K562 (cell line): Measurements from ENCODE around the gene GAB2. TPM values are rescaled to one million over a fixed set of nuclear protein-coding genes. Genes with fewer than 3 reads are reported as not detected.
A peak's percentile ranks its signal among the peaks of the same experiment; 100 is the strongest.

Experiments used
- BMI1 ChIP-seq: fragments of 150-350 bp; IDR thresholded peaks from 2 replicates; pipeline ENCODE4 v1.6.1; 2014; ENCODE audit warnings: low read length
- CHD2 ChIP-seq: IDR thresholded peaks from 2 replicates; pipeline ENCODE4 v1.6.1; 2011; ENCODE audit warnings: low read depth, low read length
- DIDO1 ChIP-seq: fragments of 450-650 bp; IDR thresholded peaks from 2 replicates; pipeline ENCODE4 v1.6.1; 2016; ENCODE audit warnings: low read depth, missing biosample characterization, missing genetic modification characterization
- ETV6 ChIP-seq, 3 experiments: fragments of 150-350 bp in 1 of 3; sonication (generic) in 1 of 3; formaldehyde crosslinking in 1 of 3; IDR thresholded peaks; 2 replicates each; pipeline versions ENCODE4 v1.6.1 to v1.8.0; 2014 to 2022; ENCODE audit warnings: borderline replicate concordance in 2 of 3, low read depth in 2 of 3, antibody characterized with exemption in 1 of 3, low read length in 1 of 3, mild to moderate bottlenecking in 1 of 3, missing genetic modification reagents in 1 of 3
- HES1 ChIP-seq: fragments of 450-650 bp; IDR thresholded peaks from 2 replicates; pipeline ENCODE4 v1.6.1; 2016; ENCODE audit warnings: low read depth, mild to moderate bottlenecking, moderate library complexity
- MTA1 ChIP-seq: fragments of 450-650 bp; IDR thresholded peaks from 2 replicates; pipeline ENCODE4 v1.6.1; 2017; ENCODE audit warnings: borderline replicate concordance
- NR2C2 ChIP-seq, 2 experiments: fragments of 200-800 bp in 1 of 2; sonication (Bioruptor generic) in 1 of 2; sonication (generic) in 1 of 2; formaldehyde crosslinking in 1 of 2; IDR thresholded peaks; 2 replicates each; pipeline versions ENCODE4 v1.6.1 to v1.8.0; 2016 to 2022; ENCODE audit warnings: mild to moderate bottlenecking in 1 of 2, missing compliant biosample characterization in 1 of 2, missing genetic modification characterization in 1 of 2, missing genetic modification reagents in 1 of 2
- TARDBP ChIP-seq: fragments of 450-650 bp; IDR thresholded peaks from 2 replicates; pipeline ENCODE4 v1.6.1; 2016
- TBP ChIP-seq: optimal IDR thresholded peaks from 2 replicates; pipeline ENCODE3; 2011; ENCODE audit warnings: low read depth, low read length, improper control_type of control experiment
- THRAP3 ChIP-seq: fragments of 450-650 bp; IDR thresholded peaks from 2 replicates; pipeline ENCODE4 v1.6.1; 2016; ENCODE audit warnings: mild to moderate bottlenecking, inconsistent platforms, borderline replicate concordance
- U2AF2 ChIP-seq: fragments of 200-400 bp; formaldehyde crosslinking; optimal IDR thresholded peaks from 2 replicates; pipeline ENCODE3; 2017; ENCODE audit warnings: low read depth, mild to moderate bottlenecking, low read length
- ZEB2 ChIP-seq: fragments of 450-650 bp; IDR thresholded peaks from 2 replicates; pipeline ENCODE4 v1.6.1; 2016
- ZNF347 ChIP-seq: fragments of 450-650 bp; formaldehyde crosslinking; IDR thresholded peaks from 2 replicates; pipeline ENCODE4 v1.4.0; 2020; ENCODE audit warnings: low read depth, mild to moderate bottlenecking, moderate library complexity
- ZNF668 ChIP-seq: fragments of 250-450 bp; sonication (Bioruptor Pico); IDR thresholded peaks from 2 replicates; pipeline ENCODE4 v1.8.0; 2022; ENCODE audit warnings: mild to moderate bottlenecking, inconsistent platforms
- polyA plus RNA-seq, 8 experiments: library from polyadenylated mRNA; depleted of rRNA in 4 of 8; stranded (reverse) in 5 of 8; unstranded in 3 of 8; fragments of >200 nt; fragmentation: Nextera tagmentation in 2 of 8; fragmentation: Illumina TruSeq in 1 of 8; extraction: Ambion mirVana in 2 of 8; extraction: Trizol in 1 of 8; gene quantifications; 2 replicates each; pipeline versions ENCODE4 v1.2.1 to v1.2.3, GENCODE V29; 2011 to 2014; ENCODE audit warnings: inconsistent platforms in 1 of 8, missing spikeins in 1 of 8
- total RNA-seq, 7 experiments: library from RNA; depleted of rRNA in 6 of 7; stranded (reverse); fragments of >200 nt in 6 of 7; fragmentation: Illumina TruSeq in 2 of 7; extraction: Trizol in 2 of 7; gene quantifications; 2 replicates each; pipeline versions ENCODE4 v1.2.1 to v1.2.3, GENCODE V29; 2011 to 2021; ENCODE audit warnings: low replicate concordance in 1 of 7
- TF ChIP-seq, protein P1 (sequence below): fragments of 250-450 bp; sonication (Bioruptor Pico); IDR thresholded peaks from 2 replicates; pipeline ENCODE4 v1.5.0; 2021
- TF ChIP-seq, protein P2 (sequence below), 2 experiments: fragments of 150-350 bp in 1 of 2; IDR thresholded peaks; 2 replicates each; pipeline ENCODE4 v1.6.1; 2012 to 2016; ENCODE audit warnings: low read depth in 2 of 2, low read length in 2 of 2, mild to moderate bottlenecking in 1 of 2, moderate library complexity in 1 of 2
- TF ChIP-seq, protein P3 (sequence below): fragments of 450-650 bp; IDR thresholded peaks from 2 replicates; pipeline ENCODE4 v1.6.1; 2016; ENCODE audit warnings: antibody characterized with exemption
- TF ChIP-seq, protein P4 (sequence below): sonication (generic); formaldehyde crosslinking; IDR thresholded peaks from 2 replicates; pipeline ENCODE4 v1.8.0; 2022; ENCODE audit warnings: missing genetic modification reagents, mild to moderate bottlenecking, borderline replicate concordance

The GAB2 gene
- total and polyA plus RNA-seq, 9 of the 15 experiments (the other 6 are each of a cell fraction or from before 2014, with no cell fraction given), result 2.3 to 35.2 (median 16.1) TPM

DNA sequence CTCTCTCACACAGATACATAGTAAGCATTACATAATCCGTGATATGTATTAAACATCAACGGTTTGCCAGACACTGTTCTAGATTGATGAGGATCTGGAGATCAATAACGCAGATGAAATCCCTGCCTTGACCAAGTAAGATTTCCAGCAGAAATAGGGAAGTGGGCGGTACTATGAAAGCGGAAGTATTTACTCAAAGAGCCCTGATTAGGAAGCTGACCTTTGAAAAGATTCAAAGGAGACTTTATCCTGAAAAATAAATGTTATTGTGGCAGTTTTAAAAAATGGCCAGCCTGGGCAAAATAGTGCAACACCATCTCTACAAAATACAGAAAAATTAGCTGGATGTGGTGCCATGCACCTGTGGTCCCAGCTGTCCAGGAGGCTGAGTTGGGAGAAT, 26.8 kb downstream of the GAB2 start (continued):
- TF ChIP-seq, protein P1, sequence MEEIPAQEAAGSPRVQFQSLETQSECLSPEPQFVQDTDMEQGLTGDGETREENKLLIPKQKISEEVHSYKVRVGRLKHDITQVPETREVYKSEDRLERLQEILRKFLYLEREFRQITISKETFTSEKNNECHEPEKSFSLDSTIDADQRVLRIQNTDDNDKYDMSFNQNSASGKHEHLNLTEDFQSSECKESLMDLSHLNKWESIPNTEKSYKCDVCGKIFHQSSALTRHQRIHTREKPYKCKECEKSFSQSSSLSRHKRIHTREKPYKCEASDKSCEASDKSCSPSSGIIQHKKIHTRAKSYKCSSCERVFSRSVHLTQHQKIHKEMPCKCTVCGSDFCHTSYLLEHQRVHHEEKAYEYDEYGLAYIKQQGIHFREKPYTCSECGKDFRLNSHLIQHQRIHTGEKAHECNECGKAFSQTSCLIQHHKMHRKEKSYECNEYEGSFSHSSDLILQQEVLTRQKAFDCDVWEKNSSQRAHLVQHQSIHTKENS (CRISPR knock-in tag), result no peak
- TF ChIP-seq CHD2, result no peak
- TF ChIP-seq, protein P2, sequence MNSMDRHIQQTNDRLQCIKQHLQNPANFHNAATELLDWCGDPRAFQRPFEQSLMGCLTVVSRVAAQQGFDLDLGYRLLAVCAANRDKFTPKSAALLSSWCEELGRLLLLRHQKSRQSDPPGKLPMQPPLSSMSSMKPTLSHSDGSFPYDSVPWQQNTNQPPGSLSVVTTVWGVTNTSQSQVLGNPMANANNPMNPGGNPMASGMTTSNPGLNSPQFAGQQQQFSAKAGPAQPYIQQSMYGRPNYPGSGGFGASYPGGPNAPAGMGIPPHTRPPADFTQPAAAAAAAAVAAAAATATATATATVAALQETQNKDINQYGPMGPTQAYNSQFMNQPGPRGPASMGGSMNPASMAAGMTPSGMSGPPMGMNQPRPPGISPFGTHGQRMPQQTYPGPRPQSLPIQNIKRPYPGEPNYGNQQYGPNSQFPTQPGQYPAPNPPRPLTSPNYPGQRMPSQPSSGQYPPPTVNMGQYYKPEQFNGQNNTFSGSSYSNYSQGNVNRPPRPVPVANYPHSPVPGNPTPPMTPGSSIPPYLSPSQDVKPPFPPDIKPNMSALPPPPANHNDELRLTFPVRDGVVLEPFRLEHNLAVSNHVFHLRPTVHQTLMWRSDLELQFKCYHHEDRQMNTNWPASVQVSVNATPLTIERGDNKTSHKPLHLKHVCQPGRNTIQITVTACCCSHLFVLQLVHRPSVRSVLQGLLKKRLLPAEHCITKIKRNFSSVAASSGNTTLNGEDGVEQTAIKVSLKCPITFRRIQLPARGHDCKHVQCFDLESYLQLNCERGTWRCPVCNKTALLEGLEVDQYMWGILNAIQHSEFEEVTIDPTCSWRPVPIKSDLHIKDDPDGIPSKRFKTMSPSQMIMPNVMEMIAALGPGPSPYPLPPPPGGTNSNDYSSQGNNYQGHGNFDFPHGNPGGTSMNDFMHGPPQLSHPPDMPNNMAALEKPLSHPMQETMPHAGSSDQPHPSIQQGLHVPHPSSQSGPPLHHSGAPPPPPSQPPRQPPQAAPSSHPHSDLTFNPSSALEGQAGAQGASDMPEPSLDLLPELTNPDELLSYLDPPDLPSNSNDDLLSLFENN (IDR thresholded peaks at IDR 0.05; ENCODE audit: low read depth in 2 of 2, low read length in 2 of 2), result no peak
- TF ChIP-seq TARDBP, result no peak
- TF ChIP-seq U2AF2, result no peak
- no peak for TF ChIP-seq TBP
- no peak for TF ChIP-seq DIDO1 (tag)
- TF ChIP-seq ZNF347 (CRISPR knock-in tag), result no peak
- TF ChIP-seq, protein P3, sequence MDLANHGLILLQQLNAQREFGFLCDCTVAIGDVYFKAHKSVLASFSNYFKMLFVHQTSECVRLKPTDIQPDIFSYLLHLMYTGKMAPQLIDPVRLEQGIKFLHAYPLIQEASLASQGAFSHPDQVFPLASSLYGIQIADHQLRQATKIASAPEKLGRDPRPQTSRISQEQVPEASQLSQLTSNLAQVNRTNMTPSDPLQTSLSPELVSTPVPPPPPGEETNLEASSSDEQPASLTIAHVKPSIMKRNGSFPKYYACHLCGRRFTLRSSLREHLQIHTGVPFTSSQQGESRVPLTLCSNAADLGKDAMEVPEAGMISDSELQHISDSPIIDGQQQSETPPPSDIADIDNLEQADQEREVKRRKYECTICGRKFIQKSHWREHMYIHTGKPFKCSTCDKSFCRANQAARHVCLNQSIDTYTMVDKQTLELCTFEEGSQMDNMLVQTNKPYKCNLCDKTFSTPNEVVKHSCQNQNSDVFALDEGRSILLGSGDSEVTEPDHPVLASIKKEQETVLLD, result no peak
- TF ChIP-seq BMI1, result no peak
- no peak for TF ChIP-seq ZNF668 (CRISPR knock-in tag)
- no peak for TF ChIP-seq HES1
- no peak for TF ChIP-seq NR2C2 (CRISPR knock-in tag; IDR thresholded peaks at IDR 0.05)
- peak; percentile 51 for TF ChIP-seq NR2C2 (tag; IDR thresholded peaks at IDR 0.05)
- no peak for TF ChIP-seq MTA1
- TF ChIP-seq THRAP3, result no peak
- TF ChIP-seq ETV6 (IDR thresholded peaks at IDR 0.05; ENCODE audit: borderline replicate concordance in 1 of 2, low read depth in 2 of 2, low read length in 1 of 2), result peak in 1 of 2 experiments; percentile 78; a peak in 2 of 4 replicates
- no peak for TF ChIP-seq ETV6 (CRISPR knock-in tag; IDR thresholded peaks at IDR 0.05; ENCODE audit: borderline replicate concordance)
- TF ChIP-seq ZEB2, result no peak
- TF ChIP-seq, protein P4, sequence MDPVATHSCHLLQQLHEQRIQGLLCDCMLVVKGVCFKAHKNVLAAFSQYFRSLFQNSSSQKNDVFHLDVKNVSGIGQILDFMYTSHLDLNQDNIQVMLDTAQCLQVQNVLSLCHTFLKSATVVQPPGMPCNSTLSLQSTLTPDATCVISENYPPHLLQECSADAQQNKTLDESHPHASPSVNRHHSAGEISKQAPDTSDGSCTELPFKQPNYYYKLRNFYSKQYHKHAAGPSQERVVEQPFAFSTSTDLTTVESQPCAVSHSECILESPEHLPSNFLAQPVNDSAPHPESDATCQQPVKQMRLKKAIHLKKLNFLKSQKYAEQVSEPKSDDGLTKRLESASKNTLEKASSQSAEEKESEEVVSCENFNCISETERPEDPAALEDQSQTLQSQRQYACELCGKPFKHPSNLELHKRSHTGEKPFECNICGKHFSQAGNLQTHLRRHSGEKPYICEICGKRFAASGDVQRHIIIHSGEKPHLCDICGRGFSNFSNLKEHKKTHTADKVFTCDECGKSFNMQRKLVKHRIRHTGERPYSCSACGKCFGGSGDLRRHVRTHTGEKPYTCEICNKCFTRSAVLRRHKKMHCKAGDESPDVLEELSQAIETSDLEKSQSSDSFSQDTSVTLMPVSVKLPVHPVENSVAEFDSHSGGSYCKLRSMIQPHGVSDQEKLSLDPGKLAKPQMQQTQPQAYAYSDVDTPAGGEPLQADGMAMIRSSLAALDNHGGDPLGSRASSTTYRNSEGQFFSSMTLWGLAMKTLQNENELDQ (CRISPR knock-in tag), result no peak
